CD4-positive, alpha-beta T cell treated with Interferon gamma for 1 hour (primary cell): Measurements from ENCODE around the gene DOCK8.

Experiments
- DNase-seq: peaks from one replicate; pipeline ENCODE4 v3.0.0-alpha.2; 2020

Gene DOCK8

DNA sequence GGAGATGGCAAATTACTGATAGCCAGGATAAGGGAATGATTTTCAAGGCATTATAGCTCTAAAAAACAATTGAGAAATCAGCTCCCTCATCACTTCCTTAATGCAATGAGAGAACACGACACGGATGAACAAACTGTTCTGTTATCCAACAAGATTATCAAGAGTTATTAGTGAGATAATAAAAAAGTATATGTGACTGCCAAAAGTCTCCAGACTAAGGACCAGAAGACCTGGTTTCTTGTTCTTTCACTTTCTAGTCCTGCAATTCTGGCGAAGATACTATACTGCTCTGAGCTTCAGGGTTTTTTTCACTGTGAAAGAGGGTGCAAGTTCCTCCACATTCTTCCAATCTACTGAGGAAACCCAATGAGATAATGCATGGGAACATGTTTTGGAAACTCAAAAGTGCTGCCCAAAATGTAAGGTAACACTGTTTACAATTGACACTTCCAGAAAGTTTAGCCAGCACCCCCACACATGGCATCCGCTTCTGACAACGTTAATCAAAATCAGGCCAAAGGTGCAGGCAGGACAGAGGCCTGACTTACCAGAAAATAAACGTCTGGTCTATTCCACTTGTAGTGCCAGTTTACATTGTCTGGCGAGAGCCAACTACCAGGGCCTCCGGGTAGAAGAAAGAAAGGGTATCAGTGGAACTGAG lies 254.2 kb downstream of the DOCK8 start:
- DNase-seq = no peak

DNA sequence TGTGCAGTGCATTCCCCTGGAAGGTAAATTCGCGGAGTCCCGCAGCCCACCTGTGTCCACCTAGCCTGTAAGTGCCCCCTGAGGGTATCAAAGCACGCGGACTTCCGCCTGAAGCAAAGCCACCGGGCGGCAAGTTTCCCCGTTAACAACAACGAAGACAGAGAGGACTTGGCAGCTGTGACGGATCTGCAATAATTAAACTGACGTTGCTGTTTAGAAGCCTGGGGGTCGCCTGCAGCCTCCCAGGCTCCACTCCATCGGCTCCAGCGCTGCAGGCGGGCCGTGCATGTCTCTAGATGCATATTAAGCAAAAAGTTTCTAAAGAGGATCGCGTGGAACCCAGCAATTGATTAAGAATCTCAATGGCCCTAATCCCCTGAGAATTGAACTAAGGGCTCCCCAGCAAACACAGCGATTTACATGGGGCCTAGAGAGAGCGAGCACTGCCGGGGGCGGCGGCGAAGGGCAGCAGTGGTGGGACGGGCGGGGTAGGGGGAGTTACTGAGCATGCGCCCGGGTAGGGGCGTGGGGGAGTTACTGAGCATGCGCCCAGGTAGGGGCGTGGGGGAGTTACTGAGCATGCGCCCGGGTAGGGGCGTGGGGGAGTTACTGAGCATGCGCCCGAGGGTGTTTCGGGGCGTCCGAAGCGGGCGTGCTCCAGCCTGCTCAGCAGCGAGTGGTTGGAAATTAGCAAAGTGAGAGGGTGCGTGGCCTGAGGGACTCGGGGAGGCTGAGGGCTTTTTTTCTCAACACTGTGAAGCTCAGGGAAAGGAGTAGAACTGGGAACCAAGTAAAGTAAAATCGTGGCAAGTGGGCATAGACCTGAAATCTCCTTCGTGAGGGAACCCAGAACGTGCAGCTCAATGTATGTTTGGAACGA lies 255.2 kb downstream of the DOCK8 start:
- DNase-seq = peak; percentile 93

DNA sequence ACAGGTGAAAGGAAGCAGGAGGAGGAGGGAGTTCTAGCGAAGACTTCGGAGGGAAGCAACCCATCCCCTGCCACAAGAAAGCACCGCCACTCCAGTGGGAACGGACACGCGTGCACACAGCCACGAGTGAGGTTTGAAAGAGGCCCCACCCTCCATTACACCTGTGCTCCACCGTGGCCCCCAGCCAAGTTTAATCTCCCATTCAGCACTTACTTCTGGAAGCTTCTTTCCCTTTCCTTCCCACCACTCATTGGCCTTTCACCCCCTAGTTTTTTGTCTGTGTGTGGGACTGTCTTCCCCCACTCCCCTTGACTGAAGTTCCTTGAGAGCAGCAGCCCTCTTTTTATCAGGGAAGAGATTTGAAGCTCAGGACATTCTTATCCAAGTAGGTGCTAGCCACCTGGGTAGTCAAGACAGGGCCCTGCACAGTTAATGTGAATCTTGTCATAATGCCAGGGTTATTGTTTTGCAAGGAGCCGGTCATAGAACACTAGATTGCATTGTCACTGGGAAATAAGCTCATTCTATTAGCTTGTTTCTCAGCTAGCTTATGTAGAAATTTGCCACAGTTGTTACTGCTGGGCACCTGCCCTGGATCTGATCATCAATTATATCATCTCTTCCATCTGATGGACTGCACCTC lies 256.0 kb downstream of the DOCK8 start:
- no peak for DNase-seq

DNA sequence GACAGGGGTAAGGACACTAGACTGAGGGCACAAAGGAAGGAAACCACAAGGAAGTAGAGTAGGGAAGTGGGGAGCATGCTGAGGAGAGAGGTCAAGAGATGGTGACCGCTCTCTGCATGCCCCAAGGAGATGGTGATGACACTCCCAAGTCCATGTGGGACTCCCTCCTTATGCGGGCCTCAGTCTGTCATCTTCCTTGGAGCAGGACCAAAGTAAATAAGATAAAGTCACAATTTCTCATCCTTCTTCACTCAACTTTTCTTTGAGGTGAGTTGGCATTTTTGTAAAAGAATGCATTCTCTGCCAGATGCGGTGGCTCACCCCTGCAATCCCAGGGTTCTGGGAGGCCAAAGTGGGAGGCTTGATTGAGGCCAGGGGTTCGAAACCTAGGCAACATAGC lies 256.7 kb downstream of the DOCK8 start:
- no peak for DNase-seq

DNA sequence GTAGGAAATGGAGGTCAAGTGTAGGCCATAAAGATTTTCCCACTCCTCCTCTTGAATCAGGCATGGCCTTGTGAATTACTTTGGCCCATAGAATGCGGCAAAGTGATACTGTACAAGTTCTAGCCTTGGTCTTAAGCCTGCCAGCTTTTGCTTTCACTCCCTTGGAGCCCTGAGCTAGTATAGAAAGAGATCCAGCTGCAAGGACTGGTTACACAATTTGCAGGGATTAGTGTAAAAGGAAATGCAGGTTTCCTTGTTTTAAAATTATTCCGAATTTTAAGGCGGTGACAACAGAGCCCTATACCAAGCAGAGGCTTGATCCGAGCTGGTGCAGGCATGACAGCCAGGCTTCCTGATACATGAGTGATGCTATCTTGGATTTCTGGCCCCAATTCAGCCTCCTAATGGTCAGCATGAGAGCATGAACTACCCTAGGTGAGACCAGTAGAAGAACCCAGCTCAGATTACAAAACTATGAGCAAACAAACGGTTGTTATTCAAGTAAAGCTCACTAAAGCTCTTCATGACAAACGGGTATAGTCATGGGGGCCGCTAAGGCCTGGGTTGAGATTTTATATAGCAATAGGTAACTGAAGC lies 257.9 kb downstream of the DOCK8 start:
- DNase-seq = no peak

DNA sequence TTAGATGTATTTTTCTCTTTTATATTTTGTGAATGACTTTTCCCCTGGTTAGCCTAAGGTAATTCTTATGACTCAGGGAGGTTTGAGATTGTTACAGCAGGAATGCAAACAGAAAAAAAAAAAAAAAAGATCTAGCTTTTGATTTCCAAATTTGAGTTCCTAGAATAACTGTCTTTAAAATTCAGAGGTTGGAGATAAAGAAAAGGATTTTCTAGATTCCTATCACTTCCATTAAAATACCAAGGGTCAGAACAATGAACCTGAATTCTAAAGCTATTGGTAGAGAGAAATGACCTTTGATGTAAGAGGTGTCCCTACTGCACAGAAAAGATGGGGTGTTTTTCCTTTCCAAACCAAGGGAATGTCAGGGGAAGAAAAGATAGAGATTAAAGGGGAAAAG lies 262.5 kb downstream of the DOCK8 start:
- DNase-seq = no peak

DNA sequence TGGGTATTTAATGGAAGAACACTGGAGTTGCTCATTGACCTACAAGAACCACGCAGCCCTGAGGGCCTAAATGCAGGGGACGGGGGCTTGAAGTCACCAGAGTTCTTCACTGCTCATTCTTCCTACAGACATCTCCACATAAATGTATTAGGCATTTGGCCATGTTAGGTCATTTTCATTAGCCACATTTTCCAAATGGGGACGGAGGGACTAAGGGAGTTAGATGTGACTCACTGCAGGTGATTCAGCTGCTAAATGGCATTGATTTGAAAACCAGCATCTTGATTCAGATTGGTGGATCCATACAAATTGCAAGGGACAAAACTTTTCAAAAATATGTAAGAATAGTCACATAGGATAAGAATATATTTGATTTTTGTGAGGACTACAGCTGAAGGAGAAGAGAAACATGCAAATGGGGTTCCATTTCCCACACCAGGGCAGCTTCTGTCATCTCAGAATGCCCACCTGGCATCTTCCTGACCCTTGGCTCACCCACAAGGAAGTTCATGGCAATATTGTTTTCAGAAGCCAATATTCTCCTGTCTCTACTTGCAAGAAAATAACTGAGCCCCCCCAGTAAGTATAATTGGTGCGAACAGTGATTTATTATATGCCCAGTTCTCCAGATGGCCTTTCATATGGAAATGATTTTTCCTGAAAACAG lies 264.8 kb downstream of the DOCK8 start:
- no peak for DNase-seq

DNA sequence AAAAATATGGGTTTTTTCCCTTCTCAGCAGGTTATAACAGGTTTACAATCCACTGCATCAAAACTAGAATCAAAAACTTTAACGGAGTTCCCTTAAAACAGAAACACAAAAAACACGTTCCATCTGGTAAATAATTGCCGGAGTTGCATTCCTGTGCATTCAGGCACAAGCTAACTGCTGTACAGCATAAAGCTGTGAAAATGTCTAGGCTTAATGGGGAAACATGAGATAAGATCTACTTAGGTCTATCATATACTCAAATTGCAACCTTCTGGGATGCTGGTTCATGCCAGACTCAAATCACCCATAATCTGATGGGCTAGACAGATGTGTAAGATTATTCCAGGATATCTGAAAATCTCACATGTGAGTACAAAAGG lies 265.3 kb downstream of the DOCK8 start:
- no peak for DNase-seq

DNA sequence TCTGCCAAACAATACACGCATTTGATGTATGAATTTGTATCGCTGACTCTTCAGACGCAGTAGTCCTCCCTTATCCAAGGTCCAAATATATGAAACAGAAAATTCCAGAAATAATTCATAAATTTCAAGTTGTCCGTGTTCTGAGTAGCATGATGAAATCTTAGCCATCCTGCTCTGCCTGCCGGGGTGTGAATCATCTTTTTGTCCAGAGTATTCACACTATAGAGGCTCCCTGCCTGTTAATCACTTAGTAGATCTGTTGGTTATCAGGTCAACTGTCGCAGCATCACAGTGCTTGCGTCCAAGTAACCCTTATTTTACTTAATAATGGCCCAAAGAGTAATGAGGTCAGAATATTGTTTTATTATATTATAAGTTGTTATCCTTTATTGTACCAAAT lies 268.1 kb downstream of the DOCK8 start:
- no peak for DNase-seq

DNA sequence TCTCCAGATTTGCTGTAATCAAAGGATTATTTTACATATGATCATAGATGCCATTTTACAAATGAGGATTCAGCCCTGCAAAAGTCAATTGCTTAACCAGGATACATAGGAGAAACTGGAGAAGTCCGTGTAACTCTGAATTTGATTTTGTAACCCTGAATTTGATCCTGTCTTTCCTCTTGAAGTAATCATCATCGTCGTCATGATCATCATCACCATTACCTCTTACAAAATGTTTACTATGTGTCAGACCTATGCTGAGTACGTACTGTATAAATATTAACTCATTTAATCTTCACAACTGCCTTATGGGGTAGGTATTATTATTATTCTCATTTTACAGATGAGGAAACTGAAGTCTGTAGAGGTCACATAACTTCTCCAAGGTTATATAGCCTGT lies 271.5 kb downstream of the DOCK8 start:
- no peak for DNase-seq

DNA sequence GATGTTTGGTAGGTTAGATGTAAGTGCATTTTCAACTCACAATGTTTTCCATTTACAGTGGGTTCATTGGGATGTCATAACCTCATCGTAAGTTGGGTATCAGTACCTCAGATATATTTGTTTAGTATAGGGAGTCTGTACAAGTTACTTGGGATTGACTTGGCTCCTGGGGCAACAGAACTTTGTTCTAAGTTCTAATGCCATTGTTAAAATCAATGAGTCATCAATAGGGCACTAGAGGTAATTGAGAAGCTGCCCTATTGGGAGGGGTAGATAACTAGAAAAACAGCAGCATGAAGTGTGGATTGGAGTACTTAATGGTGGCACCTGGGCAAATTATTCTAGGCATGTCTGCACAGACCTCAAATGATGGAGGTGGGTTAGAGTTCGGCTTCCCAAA lies 272.8 kb downstream of the DOCK8 start:
- DNase-seq = no peak

DNA sequence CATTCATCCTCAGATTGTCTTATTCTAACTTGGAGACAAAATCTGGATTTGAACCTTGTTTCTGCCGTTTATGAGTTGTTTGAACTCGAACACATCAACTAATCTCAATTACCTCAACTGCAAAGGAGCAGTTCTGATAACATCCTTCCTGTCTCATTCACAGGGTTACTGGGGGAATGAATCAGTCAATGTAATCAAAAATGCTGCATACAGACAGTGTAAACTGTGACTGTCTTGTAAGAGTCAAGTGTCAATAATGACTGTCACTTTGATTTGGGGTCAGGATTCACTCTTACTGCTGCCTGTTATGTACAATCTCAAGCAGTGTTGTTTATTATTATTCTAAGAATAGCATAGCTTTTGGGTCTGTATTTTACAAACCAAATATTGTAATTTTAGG lies 273.8 kb downstream of the DOCK8 start:
- DNase-seq = no peak

DNA sequence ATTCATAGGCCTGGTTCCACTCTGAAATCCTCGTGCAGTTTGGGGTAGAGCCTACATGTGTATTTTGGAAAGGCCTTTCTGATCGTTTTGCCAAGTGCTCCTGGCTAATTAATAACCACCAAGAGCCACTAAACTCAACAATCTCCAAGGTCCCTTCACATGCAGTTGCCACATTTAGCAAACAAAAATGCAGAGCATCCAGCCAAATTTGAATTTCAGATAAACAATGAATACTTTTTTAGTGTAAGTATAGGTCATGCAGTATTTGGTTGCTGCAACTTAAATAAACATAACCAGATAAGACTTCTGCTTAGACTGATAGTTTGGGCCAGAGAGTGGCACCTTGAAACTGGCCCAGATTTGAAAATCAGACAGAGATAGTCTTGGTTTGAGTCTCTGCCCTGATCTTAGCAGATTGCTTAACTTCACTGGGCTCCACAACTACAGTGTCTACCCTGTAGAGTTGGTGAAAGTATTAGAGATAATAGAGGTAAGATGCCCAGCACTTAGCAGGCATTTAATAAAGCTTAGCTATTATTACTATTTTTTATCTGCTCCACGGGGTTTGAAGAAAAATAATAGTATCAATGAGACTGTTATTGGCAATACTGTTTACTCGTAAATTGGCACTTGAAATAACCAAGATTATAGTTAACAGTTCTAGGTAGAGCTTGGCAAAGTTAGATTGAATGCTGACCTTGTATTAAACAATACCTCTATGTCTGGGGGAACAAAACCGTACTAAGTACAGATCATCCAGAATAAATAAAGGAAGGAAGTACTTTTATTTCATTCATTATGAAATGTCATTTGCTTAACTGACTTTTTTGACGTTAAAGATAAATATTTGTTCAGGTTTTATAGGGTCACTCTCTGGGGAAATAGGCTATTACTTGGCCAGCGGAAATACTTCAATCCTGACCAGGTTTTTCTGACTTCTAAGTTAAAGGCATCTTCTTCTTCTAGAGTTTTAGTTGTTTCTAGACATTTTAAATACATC lies 274.8 kb downstream of the DOCK8 start:
- no peak for DNase-seq

DNA sequence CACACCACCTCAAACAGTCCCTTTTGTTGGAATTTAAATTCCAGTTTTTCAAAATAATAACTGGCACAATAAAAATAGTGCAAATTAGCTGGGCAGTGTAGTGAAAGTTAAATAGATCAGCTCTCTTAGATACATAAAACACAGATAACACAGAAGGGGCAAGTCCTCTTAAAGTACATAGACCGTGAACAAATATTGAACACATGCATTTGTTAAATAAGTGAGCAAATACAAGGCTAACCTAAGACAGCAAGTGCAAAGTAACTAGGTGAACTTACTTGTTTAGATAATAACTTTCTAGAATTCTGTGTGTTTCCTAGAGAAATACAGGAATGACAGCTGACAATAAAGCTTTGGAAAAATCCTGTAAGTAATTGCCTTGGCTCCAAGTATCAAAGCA lies 280.1 kb downstream of the DOCK8 start:
- no peak for DNase-seq

DNA sequence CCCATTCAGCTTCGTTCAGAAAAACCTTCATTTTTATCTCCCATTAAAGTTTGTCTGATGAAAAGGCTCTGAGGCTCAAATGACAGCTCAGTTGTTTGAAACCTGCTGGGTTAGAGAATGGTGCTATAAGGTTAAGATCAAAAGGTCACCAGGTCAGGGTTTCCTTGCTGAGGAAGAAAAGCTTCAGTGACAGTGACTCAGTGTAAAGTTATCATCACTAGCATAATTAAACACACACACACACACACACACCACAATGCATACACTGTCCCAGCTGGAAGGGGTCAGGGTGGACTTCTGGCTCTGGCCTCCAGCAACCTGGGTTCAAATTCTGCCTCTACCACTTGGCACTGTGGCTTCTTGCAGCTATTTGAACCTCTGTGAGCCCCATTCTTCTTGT lies 281.1 kb downstream of the DOCK8 start:
- no peak for DNase-seq

DNA sequence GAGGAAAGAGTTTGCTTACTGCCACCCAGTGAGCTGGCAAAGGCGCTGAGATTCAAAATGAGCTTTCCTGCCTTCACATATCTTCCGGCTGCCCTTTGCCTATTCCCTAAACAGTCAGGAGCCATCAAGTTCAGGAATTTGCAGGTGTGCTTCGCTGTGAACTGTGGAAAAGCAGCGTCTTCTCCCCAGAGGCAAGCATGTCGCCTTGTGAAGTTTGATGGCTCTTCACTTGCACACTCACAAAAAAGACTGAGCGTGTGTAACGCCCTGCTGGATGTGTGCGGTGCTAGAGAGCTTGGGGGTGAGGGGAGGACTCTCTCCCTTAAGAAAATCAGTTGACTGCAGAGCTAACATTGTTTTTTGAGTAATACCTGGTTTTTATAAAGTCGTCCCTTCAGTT lies 288.7 kb downstream of the DOCK8 start:
- no peak for DNase-seq

DNA sequence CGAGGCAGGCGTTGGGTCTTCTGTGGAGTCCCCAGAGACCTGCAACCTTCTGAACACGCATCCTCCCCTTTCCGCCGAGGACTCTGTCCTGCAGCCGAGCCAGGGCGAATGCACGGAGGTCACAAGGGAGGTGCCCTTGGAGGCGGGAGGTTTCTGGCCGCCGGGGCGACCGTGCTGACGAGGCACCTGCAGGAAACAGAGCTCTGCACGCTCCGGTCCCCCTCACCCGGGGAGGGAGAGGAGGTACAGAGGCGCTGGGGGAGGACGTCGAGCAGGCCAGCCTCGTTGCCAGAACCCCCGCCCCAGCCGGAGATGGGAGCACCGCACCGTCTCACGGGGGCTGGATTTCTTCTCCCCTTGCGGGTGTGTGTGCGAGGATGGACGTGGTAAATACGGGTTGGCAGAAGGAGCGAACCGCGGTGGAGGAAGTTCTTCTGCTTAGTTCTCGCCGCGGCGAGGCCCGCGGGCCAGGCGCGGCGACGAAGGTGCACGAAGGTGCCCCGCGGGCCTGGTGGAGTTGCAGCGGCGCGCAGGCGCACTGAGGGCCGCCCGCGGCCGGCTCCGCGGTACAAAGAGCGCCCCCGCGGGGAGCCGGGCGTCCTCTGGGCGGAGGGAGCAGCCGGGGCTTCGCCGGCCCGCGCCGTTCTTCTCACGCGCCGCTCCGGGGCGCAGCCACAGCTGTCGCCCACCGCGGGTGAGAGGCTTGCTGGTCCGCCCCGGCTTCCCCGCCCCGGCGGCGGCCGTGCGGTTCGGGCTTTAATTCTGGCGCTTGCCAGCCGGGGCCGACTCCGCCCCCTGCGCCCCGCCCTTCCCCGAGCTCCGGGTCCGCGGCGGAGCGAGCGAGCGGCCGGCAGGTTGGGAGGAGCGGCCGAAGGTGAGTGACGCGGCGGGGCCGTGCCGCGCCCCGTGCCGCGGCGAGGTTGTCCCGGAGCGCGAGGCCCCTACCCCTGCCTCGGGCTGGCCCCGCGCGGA lies 289.5 kb downstream of the DOCK8 start, which contains the start of gene KANK1:
Gene KANK1 (plus strand): TSS at position 815 of the 972 bp plus-strand sequence.
- peak; percentile 80 for DNase-seq

DNA sequence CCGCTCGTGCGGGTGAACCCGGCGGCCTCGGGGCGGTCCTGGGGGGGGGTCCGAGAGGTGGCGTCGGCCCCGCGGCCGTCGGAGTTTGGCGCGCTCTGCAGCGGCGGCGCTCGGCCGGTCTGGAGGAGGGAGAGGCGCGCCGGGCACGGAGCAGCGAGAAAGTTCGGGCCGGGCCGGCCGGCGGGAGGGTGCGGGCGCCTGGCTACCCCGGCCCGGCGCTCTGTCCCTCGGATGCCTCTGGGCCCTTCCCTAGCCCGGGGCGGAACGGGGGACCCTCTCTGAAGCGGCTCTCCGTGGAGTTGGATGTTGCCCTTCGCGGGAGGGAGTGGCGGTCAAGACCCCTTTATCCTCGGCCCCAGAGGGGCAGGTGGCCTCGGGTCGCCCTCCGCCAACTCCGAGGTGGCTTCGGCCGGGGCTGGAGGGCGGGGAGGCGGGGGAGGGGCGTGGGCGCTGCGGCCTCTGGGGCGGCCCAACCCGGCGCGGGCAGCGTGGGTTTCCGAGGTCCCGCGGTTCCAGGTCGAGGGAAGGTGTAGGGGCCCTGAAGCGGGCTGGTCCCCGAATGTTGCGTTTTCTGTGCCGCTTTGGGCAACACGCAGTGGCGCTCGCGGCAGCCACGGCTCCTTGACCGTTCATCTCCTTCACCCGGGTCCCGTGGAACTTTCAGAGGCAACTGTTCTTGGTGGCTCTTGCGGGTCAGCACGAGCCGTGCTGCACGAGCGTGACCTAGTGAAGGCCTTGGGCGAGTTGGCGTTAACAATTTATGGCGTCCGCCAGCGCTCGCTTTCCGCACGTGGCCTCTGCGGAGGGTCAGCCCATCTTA lies 290.5 kb downstream of the DOCK8 start:
- no peak for DNase-seq

DNA sequence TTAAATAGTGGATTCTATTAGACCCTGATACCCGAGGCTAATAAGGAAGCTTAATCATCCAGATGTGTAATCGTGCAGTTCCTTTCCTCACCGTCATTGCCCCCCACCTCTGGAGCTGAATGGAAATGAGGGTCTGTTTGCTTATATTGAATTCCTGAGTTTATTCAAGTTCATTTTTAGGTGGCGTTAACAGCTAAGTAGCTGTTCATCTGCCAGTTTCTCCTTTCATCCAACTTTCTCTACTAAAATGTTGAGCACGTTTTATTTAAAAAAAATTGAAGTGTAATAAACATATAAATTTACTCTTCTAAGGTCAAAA lies 291.0 kb downstream of the DOCK8 start:
- no peak for DNase-seq

DNA sequence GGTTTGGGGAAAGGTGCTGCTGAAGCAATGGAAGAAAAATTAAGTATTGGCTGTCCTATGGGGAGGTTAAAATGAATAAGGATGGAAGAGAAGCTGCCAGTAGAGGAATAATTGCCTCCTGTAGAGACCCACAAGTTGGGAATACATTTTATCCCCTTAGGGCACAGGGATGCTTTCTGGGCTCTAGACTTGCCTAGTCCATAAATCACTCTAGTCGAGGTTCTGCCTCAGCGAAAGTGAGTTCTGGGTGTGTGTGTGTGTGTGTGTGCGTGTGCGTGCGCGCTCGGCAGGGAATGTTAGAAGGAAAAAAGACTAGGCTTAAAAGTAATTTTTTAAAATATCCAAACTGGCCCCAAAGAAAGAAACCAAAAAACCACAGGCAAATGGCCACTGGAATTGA lies 291.6 kb downstream of the DOCK8 start:
- DNase-seq = no peak
